H1 (cell line): ENCODE measurements around the gene P3R3URF. TPM values are rescaled to one million over a fixed set of nuclear protein-coding genes. Genes with fewer than 3 reads are reported as not detected.

Source experiments
- CREB1 ChIP-seq: IDR thresholded peaks from 2 replicates; pipeline ENCODE4 v1.6.1; 2012; ENCODE audit warnings: inconsistent platforms
- GTF2F1 ChIP-seq: IDR thresholded peaks from 2 replicates; pipeline ENCODE4 v1.6.1; 2012; ENCODE audit warnings: low read depth, low read length, improper control_type of control experiment, borderline replicate concordance
- JUND ChIP-seq: IDR thresholded peaks from 2 replicates; pipeline ENCODE4 v1.6.1; 2011; ENCODE audit warnings: mild to moderate bottlenecking, improper control_type of control experiment, low read length
- NRF1 ChIP-seq: IDR thresholded peaks from 2 replicates; pipeline ENCODE4 v1.6.1; 2011; ENCODE audit warnings: mild to moderate bottlenecking, low read depth, low read length, improper control_type of control experiment
- SP1 ChIP-seq: IDR thresholded peaks from 2 replicates; pipeline ENCODE4 v1.6.1; 2011; ENCODE audit warnings: low read depth, low read length
- TEAD4 ChIP-seq: IDR thresholded peaks from 2 replicates; pipeline ENCODE4 v1.6.1; 2012; ENCODE audit warnings: low read depth, low read length, inconsistent platforms, mixed read lengths
- polyA plus RNA-seq, 7 experiments: library from polyadenylated mRNA; depleted of rRNA in 3 of 7; stranded (reverse) in 5 of 7; unstranded in 2 of 7; fragments of >200 nt in 5 of 7; fragments of 200-250 nt in 2 of 7; gene quantifications; 1 replicate in 5 of 7; 2 replicates in 1 of 7; 4 replicates in 1 of 7; pipeline versions ENCODE4 v1.2.1 to v1.2.3, GENCODE V29; 2011 to 2013; ENCODE audit warnings: missing spikeins in 2 of 7, mixed read lengths in 2 of 7
- total RNA-seq: library from RNA; stranded (reverse); fragmentation: NEBNext Ultra II Directional; extraction: Animal tissue kit (Norgen Biotek cat#: 25700); gene quantifications from 2 replicates; pipeline ENCODE4 v1.2.1, GENCODE V29; 2021
- TF ChIP-seq, protein P1 (sequence below): fragments of 300-600 bp; sonication (generic); IDR thresholded peaks from 2 replicates; pipeline ENCODE4 v1.7.1; 2012; ENCODE audit warnings: low read length, moderate library complexity, mild to moderate bottlenecking, inconsistent platforms; ENCODE audit not compliant: insufficient replicate concordance
- TF ChIP-seq, protein P2 (sequence below): IDR thresholded peaks from 2 replicates; pipeline ENCODE4 v1.6.1; 2012; ENCODE audit warnings: inconsistent platforms
- TF ChIP-seq, protein P3 (sequence below): IDR thresholded peaks from 2 replicates; pipeline ENCODE4 v1.6.1; 2011; ENCODE audit warnings: low read length, improper control_type of control experiment

P3R3URF gene
- total and polyA plus RNA-seq, 2 of the 8 experiments (the other 6 are each of a cell fraction or from before 2014, with no cell fraction given): not detected

DNA sequence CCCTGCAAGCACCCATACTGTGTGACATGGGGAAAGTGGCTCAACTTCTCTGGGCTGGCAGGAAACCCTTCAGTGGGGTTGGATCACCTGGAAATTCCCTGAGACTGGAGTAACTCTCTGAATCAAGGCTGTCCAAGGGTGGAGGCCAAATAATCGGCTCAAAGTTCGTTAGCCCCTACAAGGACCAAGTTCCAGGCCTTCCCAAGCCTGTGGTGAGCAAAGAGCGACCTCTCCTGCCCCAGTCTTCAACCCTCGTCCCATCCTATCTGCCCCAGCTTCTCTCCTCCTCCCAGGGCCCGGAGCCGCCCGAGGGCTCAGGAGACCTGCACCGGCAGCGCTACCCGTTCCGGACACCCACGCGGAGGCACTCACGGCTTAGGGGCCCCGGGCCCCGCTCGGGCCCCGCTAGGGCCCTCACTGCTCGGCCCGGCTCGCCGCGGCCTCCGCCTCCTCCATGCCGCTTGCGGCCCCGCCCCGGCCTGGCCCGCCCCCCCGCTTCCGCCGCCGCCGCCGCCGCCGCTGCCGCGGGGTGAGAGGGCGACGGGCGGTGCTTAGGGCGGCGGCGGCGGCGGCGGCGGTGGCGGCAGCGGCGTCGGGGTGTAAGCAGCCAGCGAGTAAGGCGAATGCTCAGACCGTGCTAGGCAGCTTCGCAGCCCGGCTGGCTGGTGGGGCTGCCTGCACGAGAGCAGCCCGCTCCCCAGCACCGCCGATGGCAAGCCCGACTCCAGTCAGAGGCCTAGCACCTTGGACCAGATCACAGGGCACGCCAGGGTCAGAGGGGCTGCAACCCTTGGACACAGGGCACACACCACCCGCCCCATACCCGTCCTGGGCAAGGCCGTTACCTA, 21.9 kb upstream of the P3R3URF start, which contains the start of gene POMGNT1 (continued):
- TF ChIP-seq, protein P1, sequence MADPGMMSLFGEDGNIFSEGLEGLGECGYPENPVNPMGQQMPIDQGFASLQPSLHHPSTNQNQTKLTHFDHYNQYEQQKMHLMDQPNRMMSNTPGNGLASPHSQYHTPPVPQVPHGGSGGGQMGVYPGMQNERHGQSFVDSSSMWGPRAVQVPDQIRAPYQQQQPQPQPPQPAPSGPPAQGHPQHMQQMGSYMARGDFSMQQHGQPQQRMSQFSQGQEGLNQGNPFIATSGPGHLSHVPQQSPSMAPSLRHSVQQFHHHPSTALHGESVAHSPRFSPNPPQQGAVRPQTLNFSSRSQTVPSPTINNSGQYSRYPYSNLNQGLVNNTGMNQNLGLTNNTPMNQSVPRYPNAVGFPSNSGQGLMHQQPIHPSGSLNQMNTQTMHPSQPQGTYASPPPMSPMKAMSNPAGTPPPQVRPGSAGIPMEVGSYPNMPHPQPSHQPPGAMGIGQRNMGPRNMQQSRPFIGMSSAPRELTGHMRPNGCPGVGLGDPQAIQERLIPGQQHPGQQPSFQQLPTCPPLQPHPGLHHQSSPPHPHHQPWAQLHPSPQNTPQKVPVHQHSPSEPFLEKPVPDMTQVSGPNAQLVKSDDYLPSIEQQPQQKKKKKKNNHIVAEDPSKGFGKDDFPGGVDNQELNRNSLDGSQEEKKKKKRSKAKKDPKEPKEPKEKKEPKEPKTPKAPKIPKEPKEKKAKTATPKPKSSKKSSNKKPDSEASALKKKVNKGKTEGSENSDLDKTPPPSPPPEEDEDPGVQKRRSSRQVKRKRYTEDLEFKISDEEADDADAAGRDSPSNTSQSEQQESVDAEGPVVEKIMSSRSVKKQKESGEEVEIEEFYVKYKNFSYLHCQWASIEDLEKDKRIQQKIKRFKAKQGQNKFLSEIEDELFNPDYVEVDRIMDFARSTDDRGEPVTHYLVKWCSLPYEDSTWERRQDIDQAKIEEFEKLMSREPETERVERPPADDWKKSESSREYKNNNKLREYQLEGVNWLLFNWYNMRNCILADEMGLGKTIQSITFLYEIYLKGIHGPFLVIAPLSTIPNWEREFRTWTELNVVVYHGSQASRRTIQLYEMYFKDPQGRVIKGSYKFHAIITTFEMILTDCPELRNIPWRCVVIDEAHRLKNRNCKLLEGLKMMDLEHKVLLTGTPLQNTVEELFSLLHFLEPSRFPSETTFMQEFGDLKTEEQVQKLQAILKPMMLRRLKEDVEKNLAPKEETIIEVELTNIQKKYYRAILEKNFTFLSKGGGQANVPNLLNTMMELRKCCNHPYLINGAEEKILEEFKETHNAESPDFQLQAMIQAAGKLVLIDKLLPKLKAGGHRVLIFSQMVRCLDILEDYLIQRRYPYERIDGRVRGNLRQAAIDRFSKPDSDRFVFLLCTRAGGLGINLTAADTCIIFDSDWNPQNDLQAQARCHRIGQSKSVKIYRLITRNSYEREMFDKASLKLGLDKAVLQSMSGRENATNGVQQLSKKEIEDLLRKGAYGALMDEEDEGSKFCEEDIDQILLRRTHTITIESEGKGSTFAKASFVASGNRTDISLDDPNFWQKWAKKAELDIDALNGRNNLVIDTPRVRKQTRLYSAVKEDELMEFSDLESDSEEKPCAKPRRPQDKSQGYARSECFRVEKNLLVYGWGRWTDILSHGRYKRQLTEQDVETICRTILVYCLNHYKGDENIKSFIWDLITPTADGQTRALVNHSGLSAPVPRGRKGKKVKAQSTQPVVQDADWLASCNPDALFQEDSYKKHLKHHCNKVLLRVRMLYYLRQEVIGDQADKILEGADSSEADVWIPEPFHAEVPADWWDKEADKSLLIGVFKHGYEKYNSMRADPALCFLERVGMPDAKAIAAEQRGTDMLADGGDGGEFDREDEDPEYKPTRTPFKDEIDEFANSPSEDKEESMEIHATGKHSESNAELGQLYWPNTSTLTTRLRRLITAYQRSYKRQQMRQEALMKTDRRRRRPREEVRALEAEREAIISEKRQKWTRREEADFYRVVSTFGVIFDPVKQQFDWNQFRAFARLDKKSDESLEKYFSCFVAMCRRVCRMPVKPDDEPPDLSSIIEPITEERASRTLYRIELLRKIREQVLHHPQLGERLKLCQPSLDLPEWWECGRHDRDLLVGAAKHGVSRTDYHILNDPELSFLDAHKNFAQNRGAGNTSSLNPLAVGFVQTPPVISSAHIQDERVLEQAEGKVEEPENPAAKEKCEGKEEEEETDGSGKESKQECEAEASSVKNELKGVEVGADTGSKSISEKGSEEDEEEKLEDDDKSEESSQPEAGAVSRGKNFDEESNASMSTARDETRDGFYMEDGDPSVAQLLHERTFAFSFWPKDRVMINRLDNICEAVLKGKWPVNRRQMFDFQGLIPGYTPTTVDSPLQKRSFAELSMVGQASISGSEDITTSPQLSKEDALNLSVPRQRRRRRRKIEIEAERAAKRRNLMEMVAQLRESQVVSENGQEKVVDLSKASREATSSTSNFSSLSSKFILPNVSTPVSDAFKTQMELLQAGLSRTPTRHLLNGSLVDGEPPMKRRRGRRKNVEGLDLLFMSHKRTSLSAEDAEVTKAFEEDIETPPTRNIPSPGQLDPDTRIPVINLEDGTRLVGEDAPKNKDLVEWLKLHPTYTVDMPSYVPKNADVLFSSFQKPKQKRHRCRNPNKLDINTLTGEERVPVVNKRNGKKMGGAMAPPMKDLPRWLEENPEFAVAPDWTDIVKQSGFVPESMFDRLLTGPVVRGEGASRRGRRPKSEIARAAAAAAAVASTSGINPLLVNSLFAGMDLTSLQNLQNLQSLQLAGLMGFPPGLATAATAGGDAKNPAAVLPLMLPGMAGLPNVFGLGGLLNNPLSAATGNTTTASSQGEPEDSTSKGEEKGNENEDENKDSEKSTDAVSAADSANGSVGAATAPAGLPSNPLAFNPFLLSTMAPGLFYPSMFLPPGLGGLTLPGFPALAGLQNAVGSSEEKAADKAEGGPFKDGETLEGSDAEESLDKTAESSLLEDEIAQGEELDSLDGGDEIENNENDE: no peak
- no peak for TF ChIP-seq CREB1
- no peak for TF ChIP-seq TEAD4
- no peak for TF ChIP-seq GTF2F1
- TF ChIP-seq, protein P2, sequence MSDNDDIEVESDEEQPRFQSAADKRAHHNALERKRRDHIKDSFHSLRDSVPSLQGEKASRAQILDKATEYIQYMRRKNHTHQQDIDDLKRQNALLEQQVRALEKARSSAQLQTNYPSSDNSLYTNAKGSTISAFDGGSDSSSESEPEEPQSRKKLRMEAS: 0 out of 2 replicates have a peak, but pooled peaks have one; percentile 21
- TF ChIP-seq SP1: no peak
- TF ChIP-seq, protein P3, sequence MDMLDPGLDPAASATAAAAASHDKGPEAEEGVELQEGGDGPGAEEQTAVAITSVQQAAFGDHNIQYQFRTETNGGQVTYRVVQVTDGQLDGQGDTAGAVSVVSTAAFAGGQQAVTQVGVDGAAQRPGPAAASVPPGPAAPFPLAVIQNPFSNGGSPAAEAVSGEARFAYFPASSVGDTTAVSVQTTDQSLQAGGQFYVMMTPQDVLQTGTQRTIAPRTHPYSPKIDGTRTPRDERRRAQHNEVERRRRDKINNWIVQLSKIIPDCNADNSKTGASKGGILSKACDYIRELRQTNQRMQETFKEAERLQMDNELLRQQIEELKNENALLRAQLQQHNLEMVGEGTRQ: no peak
- no peak for TF ChIP-seq JUND
- no peak for TF ChIP-seq NRF1
